H1 (cell line): ENCODE measurements around the gene CDH8. TPM values are rescaled to one million over a fixed set of nuclear protein-coding genes. Genes with fewer than 3 reads are reported as not detected.

Experiments used
- CTCF ChIA-PET: fragments of 300-600 bp; sonication (Branson Sonifier 250); formaldehyde crosslinking; loops from one replicate; lab custom pipeline; 2021; ENCODE audit not compliant: partially characterized antibody; lab: Charles Lee
- POLR2A ChIA-PET: fragments of 300-600 bp; sonication (Branson Sonifier 250); formaldehyde crosslinking; loops from one replicate; lab custom pipeline; 2021; ENCODE audit warnings: inconsistent platforms; ENCODE audit not compliant: partially characterized antibody; lab: Charles Lee
- DNase-seq, 2 experiments: peaks; one replicate each; pipeline versions ENCODE4 v3.0.0 to v3.0.0-alpha.2; 2010 to 2022; ENCODE audit warnings: low spot score in 2 of 2, low read depth in 1 of 2, mixed read lengths in 1 of 2
- FAIRE-seq: peaks from 2 replicates; lab custom pipeline; 2011; peaks lifted over from hg19 to GRCh38; lab: Jason Lieb, UNC
- H2AFZ ChIP-seq: 2 replicates; pipeline ENCODE4 v1.8.1; 2012; ENCODE audit warnings: low read length, inconsistent platforms
- H2AK5ac ChIP-seq: 2 replicates; pipeline ENCODE4 v1.6.1; 2013; ENCODE audit warnings: low read depth, low read length
- H2BK120ac ChIP-seq: replicated peaks from 2 replicates; pipeline ENCODE3; 2013; ENCODE audit warnings: low read depth, low read length, inconsistent platforms
- H2BK12ac ChIP-seq: 2 replicates; pipeline ENCODE4 v1.6.1; 2013; ENCODE audit warnings: low read depth, low read length
- H2BK15ac ChIP-seq: 2 replicates; pipeline ENCODE4 v1.6.1; 2013; ENCODE audit warnings: low read length
- H2BK20ac ChIP-seq: 2 replicates; pipeline ENCODE4 v1.6.1; 2013; ENCODE audit warnings: low read length
- H2BK5ac ChIP-seq: 2 replicates; pipeline ENCODE4 v1.6.1; 2013; ENCODE audit warnings: low read depth, low read length
- H3K14ac ChIP-seq: 2 replicates; pipeline ENCODE4 v1.6.1; 2013; ENCODE audit warnings: inconsistent platforms; ENCODE audit not compliant: insufficient read length
- H3K18ac ChIP-seq: 2 replicates; pipeline ENCODE4 v1.6.1; 2013; ENCODE audit warnings: low read length; ENCODE audit errors: extremely low read depth
- H3K23ac ChIP-seq: 2 replicates; pipeline ENCODE4 v1.6.1; 2013; ENCODE audit warnings: inconsistent platforms; ENCODE audit not compliant: insufficient read length
- H3K23me2 ChIP-seq: 2 replicates; pipeline ENCODE4 v1.6.1; 2013; ENCODE audit warnings: low read depth, low read length
- H3K27ac ChIP-seq: 2 replicates; pipeline ENCODE4 v1.6.1; 2011; ENCODE audit warnings: low read depth, low read length, inconsistent platforms
- H3K27me3 ChIP-seq, 4 experiments: replicated peaks in 1 of 4; 1 replicate in 1 of 4; 2 replicates in 3 of 4; pipeline versions ENCODE4 v1.6.1 to v1.8.1; 2011 to 2013; ENCODE audit warnings: low read length in 3 of 4, mild to moderate bottlenecking in 3 of 4, inconsistent platforms in 2 of 4, mixed read lengths in 2 of 4, moderate library complexity in 1 of 4; ENCODE audit not compliant: control insufficient read depth in 3 of 4, insufficient read depth in 3 of 4; ENCODE audit errors: extremely low read depth in 1 of 4
- H3K36me3 ChIP-seq, 4 experiments: 2 replicates each; pipeline versions ENCODE4 v1.6.1 to v1.8.1; 2011 to 2013; ENCODE audit warnings: mild to moderate bottlenecking in 4 of 4, low read length in 3 of 4, moderate library complexity in 2 of 4, control low read depth in 1 of 4, inconsistent platforms in 1 of 4; ENCODE audit not compliant: insufficient read depth in 4 of 4, control insufficient read depth in 2 of 4
- H3K4ac ChIP-seq: replicated peaks from 2 replicates; pipeline ENCODE3; 2013; ENCODE audit warnings: low read length, low read depth, mixed read lengths, inconsistent platforms; ENCODE audit not compliant: insufficient read length
- H3K4me1 ChIP-seq, 4 experiments: replicated peaks in 1 of 4; 1 replicate in 1 of 4; 2 replicates in 3 of 4; pipeline versions ENCODE4 v1.6.1 to v1.8.1; 2011 to 2013; ENCODE audit warnings: low read length in 3 of 4, inconsistent platforms in 2 of 4, mixed read lengths in 1 of 4; ENCODE audit not compliant: insufficient read depth in 4 of 4, control insufficient read depth in 3 of 4
- H3K4me2 ChIP-seq, 2 experiments: 2 replicates each; pipeline versions ENCODE4 v1.6.1 to v1.8.1; 2011 to 2013; ENCODE audit warnings: low read depth in 2 of 2, low read length in 2 of 2, control low read depth in 1 of 2, inconsistent platforms in 1 of 2, mild to moderate bottlenecking in 1 of 2; ENCODE audit not compliant: insufficient read depth in 1 of 2
- H3K4me3 ChIP-seq, 4 experiments: fragments of 200-600, 300-600 bp in 1 of 4; sonication (generic), shearing (Covaris generic), sonication (Bioruptor Twin) in 1 of 4; 2 replicates each; pipeline versions ENCODE4 v1.5.1 to v1.8.1; 2011 to 2016; ENCODE audit warnings: low read length in 4 of 4, low read depth in 3 of 4, control low read depth in 2 of 4, inconsistent platforms in 2 of 4, mild to moderate bottlenecking in 2 of 4, mixed read lengths in 1 of 4, moderate library complexity in 1 of 4; ENCODE audit not compliant: insufficient read depth in 2 of 4; ENCODE audit errors: extremely low read depth in 1 of 4
- H3K56ac ChIP-seq: replicated peaks from 2 replicates; pipeline ENCODE3; 2013; ENCODE audit warnings: low read depth, mild to moderate bottlenecking, mixed read lengths, low read length, inconsistent platforms; ENCODE audit not compliant: insufficient read length
- H3K79me1 ChIP-seq: 2 replicates; pipeline ENCODE4 v1.6.1; 2013; ENCODE audit warnings: low read depth, low read length, control low read depth
- H3K79me2 ChIP-seq, 2 experiments: 2 replicates each; pipeline versions ENCODE4 v1.6.1 to v1.8.1; 2012 to 2013; ENCODE audit warnings: low read length in 2 of 2, mild to moderate bottlenecking in 2 of 2, inconsistent platforms in 1 of 2; ENCODE audit not compliant: insufficient read depth in 2 of 2, control insufficient read depth in 1 of 2
- H3K9ac ChIP-seq, 4 experiments: replicated peaks in 1 of 4; 1 replicate in 1 of 4; 2 replicates in 3 of 4; pipeline versions ENCODE4 v1.6.1 to v1.8.1; 2011 to 2013; ENCODE audit warnings: low read depth in 3 of 4, low read length in 3 of 4, control low read depth in 2 of 4, mild to moderate bottlenecking in 2 of 4, moderate library complexity in 2 of 4, inconsistent platforms in 1 of 4; ENCODE audit errors: extremely low read depth in 1 of 4
- H3K9me3 ChIP-seq, 2 experiments: 2 replicates each; pipeline versions ENCODE4 v1.6.1 to v1.8.1; 2012 to 2013; ENCODE audit warnings: mild to moderate bottlenecking in 2 of 2, moderate library complexity in 2 of 2, control low read depth in 1 of 2, inconsistent platforms in 1 of 2, low read depth in 1 of 2, low read length in 1 of 2, mixed read lengths in 1 of 2; ENCODE audit not compliant: insufficient read depth in 2 of 2
- H4K20me1 ChIP-seq, 2 experiments: replicated peaks in 1 of 2; 2 replicates each; pipeline versions ENCODE3 to v1.8.1; 2011 to 2013; ENCODE audit warnings: inconsistent platforms in 2 of 2, low read length in 2 of 2, mild to moderate bottlenecking in 1 of 2; ENCODE audit not compliant: insufficient read depth in 2 of 2, control insufficient read depth in 1 of 2
- H4K5ac ChIP-seq: 2 replicates; pipeline ENCODE4 v1.6.1; 2013; ENCODE audit warnings: low read length, low read depth, mixed read lengths, inconsistent platforms; ENCODE audit not compliant: insufficient read length
- H4K8ac ChIP-seq: 2 replicates; pipeline ENCODE4 v1.8.0; 2013; ENCODE audit warnings: mild to moderate bottlenecking, moderate library complexity, low read length, inconsistent platforms; ENCODE audit not compliant: insufficient read depth; ENCODE audit errors: extremely low read depth
- H4K91ac ChIP-seq: replicated peaks from 2 replicates; pipeline ENCODE3; 2013; ENCODE audit warnings: low read length, mixed read lengths, inconsistent platforms; ENCODE audit not compliant: insufficient read length
- ATF3 ChIP-seq: IDR thresholded peaks from 2 replicates; pipeline ENCODE4 v1.6.1; 2011; ENCODE audit warnings: low read depth, mild to moderate bottlenecking, low read length; ENCODE audit not compliant: insufficient read depth
- EGR1 ChIP-seq: IDR thresholded peaks from 2 replicates; pipeline ENCODE4 v1.6.1; 2011; ENCODE audit warnings: low read depth, low read length, borderline replicate concordance
- JUN ChIP-seq: IDR thresholded peaks from 2 replicates; pipeline ENCODE4 v1.6.1; 2011; ENCODE audit warnings: low read depth, mild to moderate bottlenecking, improper control_type of control experiment, low read length
- NANOG ChIP-seq: IDR thresholded peaks from 2 replicates; pipeline ENCODE4 v1.6.1; 2011; ENCODE audit warnings: low read length, low read depth, mild to moderate bottlenecking, inconsistent platforms; ENCODE audit not compliant: insufficient read depth, poor library complexity, severe bottlenecking
- RAD21 ChIP-seq, 2 experiments: IDR thresholded peaks in 1 of 2; conservative IDR thresholded peaks in 1 of 2; 2 replicates each; pipeline ENCODE4 v1.6.1; 2011; ENCODE audit warnings: low read depth in 2 of 2, low read length in 2 of 2, improper control_type of control experiment in 1 of 2, inconsistent platforms in 1 of 2, mild to moderate bottlenecking in 1 of 2, moderate library complexity in 1 of 2
- SUZ12 ChIP-seq: fragments of 200-600 bp; sonication (generic); IDR thresholded peaks from 2 replicates; pipeline ENCODE4 v1.6.1; 2012; ENCODE audit warnings: mild to moderate bottlenecking, inconsistent platforms, low read length, moderate library complexity, mixed read lengths
- TBP ChIP-seq: IDR thresholded peaks from 2 replicates; pipeline ENCODE4 v1.6.1; 2011; ENCODE audit warnings: low read depth, low read length, improper control_type of control experiment
- TEAD4 ChIP-seq: IDR thresholded peaks from 2 replicates; pipeline ENCODE4 v1.6.1; 2012; ENCODE audit warnings: low read depth, low read length, inconsistent platforms, mixed read lengths
- YY1 ChIP-seq: IDR thresholded peaks from 2 replicates; pipeline ENCODE4 v1.6.1; 2011; ENCODE audit warnings: low read depth, mild to moderate bottlenecking, low read length
- ZNF274 ChIP-seq: IDR thresholded peaks from 2 replicates; pipeline ENCODE4 v1.7.0; 2012; ENCODE audit warnings: low read length, borderline replicate concordance; ENCODE audit errors: extremely low read depth
- polyA plus RNA-seq, 7 experiments: library from polyadenylated mRNA; depleted of rRNA in 3 of 7; stranded (reverse) in 5 of 7; unstranded in 2 of 7; fragments of >200 nt in 5 of 7; fragments of 200-250 nt in 2 of 7; gene quantifications; 1 replicate in 5 of 7; 2 replicates in 1 of 7; 4 replicates in 1 of 7; pipeline versions ENCODE4 v1.2.1 to v1.2.3, GENCODE V29; 2011 to 2013; ENCODE audit warnings: missing spikeins in 2 of 7, mixed read lengths in 2 of 7
- total RNA-seq: library from RNA; stranded (reverse); fragmentation: NEBNext Ultra II Directional; extraction: Animal tissue kit (Norgen Biotek cat#: 25700); gene quantifications from 2 replicates; pipeline ENCODE4 v1.2.1, GENCODE V29; 2021

Gene CDH8
- total and polyA plus RNA-seq, 2 of the 8 experiments (the other 6 are each of a cell fraction or from before 2014, with no cell fraction given), result 7.7 to 8.4 TPM

GRCh38 chr16:61923629-61924028 is 112.6 kb downstream of the CDH8 start:
- ChIA-PET POLR2A (no interaction called here), CTCF (interaction anchor here (1.2 kb wide), 1 partner anchor 12 kb away, joined by 6 read pairs; no protein-coding TSS in a partner anchor)
- no peak overlapping the region for H2AK5ac ChIP-seq
- H4K91ac ChIP-seq, result no peak overlapping the region
- H3K23ac ChIP-seq, result no peak overlapping the region
- H4K20me1 ChIP-seq, result no peaks in the 10 kb centered on the region
- no peaks in the 10 kb centered on the region for H3K36me3 ChIP-seq
- H2BK15ac ChIP-seq, result no peak overlapping the region
- no peaks in the 10 kb centered on the region for H3K79me1 ChIP-seq
- H3K18ac ChIP-seq, result no peak overlapping the region
- H3K4me3 ChIP-seq, result no peak overlapping the region
- no peak overlapping the region for H4K8ac ChIP-seq
- H3K4me1 ChIP-seq, result 0 out of 7 replicates have a peak, but pooled peaks cover 0 to 2% (median 0%) of the 10 kb centered on the region in 4 experiments
- no peak overlapping the region for H2AFZ ChIP-seq
- no peak for TF ChIP-seq EGR1
- no peak for TF ChIP-seq ATF3
- TF ChIP-seq YY1, result no peak
- no peak for TF ChIP-seq TEAD4
- TF ChIP-seq NANOG, result no peak
- TF ChIP-seq ZNF274, result no peak
- no peak for TF ChIP-seq RAD21 (IDR thresholded peaks at IDR 0.05 in 1 of 2, conservative IDR thresholded peaks at IDR 0.05 in 1 of 2; ENCODE audit: low read depth in 2 of 2, low read length in 2 of 2)
- no peak for TF ChIP-seq TBP
- no peak for TF ChIP-seq SUZ12
- no peak for TF ChIP-seq JUN
- H2BK12ac ChIP-seq, result no peak overlapping the region
- no peak overlapping the region for H4K5ac ChIP-seq
- H2BK5ac ChIP-seq, result no peak overlapping the region
- FAIRE-seq (no peak), DNase-seq (no peak)
- no peak overlapping the region for H3K14ac ChIP-seq
- no peak overlapping the region for H3K56ac ChIP-seq
- H3K27me3 ChIP-seq, result no peaks in the 10 kb centered on the region
- H2BK120ac ChIP-seq, result no peak overlapping the region
- no peaks in the 10 kb centered on the region for H3K9me3 ChIP-seq
- H3K27ac ChIP-seq, result no peak overlapping the region
- H2BK20ac ChIP-seq, result no peak overlapping the region
- H3K9ac ChIP-seq, result no peak overlapping the region
- H3K79me2 ChIP-seq, result no peaks in the 10 kb centered on the region
- H3K4ac ChIP-seq, result no peak overlapping the region
- H3K4me2 ChIP-seq, result no peak overlapping the region
- H3K23me2 ChIP-seq, result no peaks in the 10 kb centered on the region
